Ascending aorta (tissue), 2 donors: ENCODE measurements around the gene TXK. TPM values are rescaled to one million over a fixed set of nuclear protein-coding genes. Genes with fewer than 3 reads are reported as not detected.
"Not testable (repeated sequence)": the region's sequence is repeated elsewhere in the genome, so short reads cannot be mapped to it uniquely, and the experiment has no call there.

ENCODE experiments used
- DNase-seq, 2 donors: peaks; one replicate each; pipeline ENCODE4 v3.0.0-alpha.2; 2019; ENCODE audit warnings: low spot score in 2 of 2
- H3K27ac ChIP-seq, 2 donors: fragments of 200-600 bp; sonication (generic); one replicate each; pipeline ENCODE4 v1.5.1; 2016 to 2017; ENCODE audit warnings: mild to moderate bottlenecking in 1 of 2
- H3K27me3 ChIP-seq: fragments of 200-600 bp; sonication (generic); one replicate; pipeline ENCODE4 v1.5.1; 2017
- H3K36me3 ChIP-seq, 2 donors: fragments of 200-600 bp; sonication (generic); one replicate each; pipeline ENCODE4 v1.5.1; 2016
- H3K4me1 ChIP-seq, 2 donors: fragments of 200-600 bp; sonication (generic); one replicate each; pipeline ENCODE4 v1.5.1; 2016 to 2017; ENCODE audit warnings: mild to moderate bottlenecking in 1 of 2
- H3K4me3 ChIP-seq, 2 donors: fragments of 200-600 bp; sonication (generic); one replicate each; pipeline ENCODE4 v1.5.1; 2016 to 2017; ENCODE audit warnings: mild to moderate bottlenecking in 1 of 2
- H3K9me3 ChIP-seq, 2 donors: fragments of 200-600 bp; sonication (generic); one replicate each; pipeline ENCODE4 v1.5.1; 2016
- CTCF ChIP-seq, 3 experiments: fragments of 200-600 bp in 2 of 3; fragments of 450-650 bp in 1 of 3; sonication (generic) in 2 of 3; IDR thresholded peaks; one replicate each; pipeline ENCODE4 v1.5.1; 2016 to 2019; ENCODE audit warnings: antibody characterized with exemption in 3 of 3, mild to moderate bottlenecking in 1 of 3, moderate library complexity in 1 of 3
- intact Hi-C: fragments of 100-400 bp; cut with DNase I; formaldehyde crosslinking; loops from one replicate; pipeline ENCODE4 v1.15.1; 2023
- total RNA-seq: library from RNA; depleted of rRNA; stranded (reverse); fragments of >200 nt; gene quantifications from one replicate; pipeline ENCODE4 v1.1.0, GENCODE V29; 2016

Gene TXK
- total RNA-seq, 1 donor from 2014 or later = not detected

GRCh38 chr4:48173056-48173991 lies 39.3 kb upstream of the TXK start:
- no peak for DNase-seq
- Histone ChIP-seq H3K4me3 (no peak overlapping the region), H3K27me3 (no peaks in the 10 kb centered on the region), H3K27ac (no peak overlapping the region), H3K4me1 (no peaks in the 10 kb centered on the region), H3K36me3 (no peaks in the 10 kb centered on the region), H3K9me3 (no peaks in the 10 kb centered on the region)
- TF ChIP-seq CTCF (IDR thresholded peaks at IDR 0.05) = no peak
- intact Hi-C loops = no loop called here

- Histone ChIP-seq H3K27me3 (no peaks in the 10 kb centered on the region), H3K4me3 (no peak overlapping the region), H3K36me3 (no peaks in the 10 kb centered on the region), H3K4me1 (no peaks in the 10 kb centered on the region), H3K9me3 (no peaks in the 10 kb centered on the region), H3K27ac (no peak overlapping the region)
- DNase-seq = no peak
- no peak for TF ChIP-seq CTCF (IDR thresholded peaks at IDR 0.05)
- intact Hi-C loops = no loop called here
These were observed 38.6 kb upstream of the TXK start for GRCh38 chr4:48172651-48173050.

GRCh38 chr4:48169636-48170035 lies 35.6 kb upstream of the TXK start:
- Histone ChIP-seq H3K4me3 (no peak overlapping the region), H3K9me3 (no peaks in the 10 kb centered on the region), H3K27me3 (no peaks in the 10 kb centered on the region), H3K27ac (no peak overlapping the region), H3K4me1 (no peaks in the 10 kb centered on the region), H3K36me3 (peaks cover 0 to 3% of the 10 kb centered on the region in 2 donors)
- no peak for TF ChIP-seq CTCF (IDR thresholded peaks at IDR 0.05)
- intact Hi-C loops = no loop called here
- DNase-seq = no peak

GRCh38 chr4:48167538-48168263 lies 33.7 kb upstream of the TXK start:
- TF ChIP-seq CTCF (IDR thresholded peaks at IDR 0.05) = no peak
- no peaks in the 10 kb centered on the region for H3K4me1 ChIP-seq
- no peak overlapping the region for H3K27ac ChIP-seq
- peaks cover 0 to 3% of the 10 kb centered on the region in 2 donors for H3K36me3 ChIP-seq
- no peak for DNase-seq
- no peaks in the 10 kb centered on the region for H3K27me3 ChIP-seq
- no peak overlapping the region for H3K4me3 ChIP-seq
- intact Hi-C loops = no loop called here
- H3K9me3 ChIP-seq = no peaks in the 10 kb centered on the region

GRCh38 chr4:48164561-48164960 lies 30.5 kb upstream of the TXK start:
- H3K4me3 ChIP-seq, intact Hi-C loops, H3K9me3 ChIP-seq, DNase-seq, H3K36me3 ChIP-seq, H3K4me1 ChIP-seq, H3K27me3 ChIP-seq, H3K27ac ChIP-seq: not testable (repeated sequence)

- H3K27me3 ChIP-seq = no peaks in the 10 kb centered on the region
- no peak for DNase-seq
- H3K36me3 ChIP-seq = peaks cover 0 to 3% of the 10 kb centered on the region in 2 donors
- H3K27ac ChIP-seq = no peak overlapping the region
- intact Hi-C loops = no loop called here
- H3K9me3 ChIP-seq = no peaks in the 10 kb centered on the region
- no peaks in the 10 kb centered on the region for H3K4me1 ChIP-seq
- TF ChIP-seq CTCF (IDR thresholded peaks at IDR 0.05) = no peak
- no peak overlapping the region for H3K4me3 ChIP-seq
These were observed 29.7 kb upstream of the TXK start for GRCh38 chr4:48163746-48164145.
